HEK293 (cell line): ENCODE results near the gene CDC34.

Experiments
- CTCF ChIA-PET: fragments of 350-600 bp; formaldehyde crosslinking; extraction: SDS; loops from one replicate; lab custom pipeline; 2021; ENCODE audit warnings: antibody characterized with exemption; lab: Yijun Ruan, JAX
- POLR2A ChIA-PET: fragments of 300-600 bp; formaldehyde crosslinking; extraction: SDS; loops from one replicate; lab custom pipeline; 2020; ENCODE audit warnings: antibody characterized with exemption, inconsistent platforms; lab: Yijun Ruan, JAX
- H3K27ac ChIP-seq: fragments of 200-500 bp; sonication (Bioruptor generic); 2 replicates; pipeline ENCODE4 v1.5.1; 2014; ENCODE audit warnings: low read depth, low read length, control low read depth, inconsistent platforms; ENCODE audit errors: extremely low read depth
- H3K36me3 ChIP-seq, 2 experiments: fragments of 200-500 bp in 1 of 2; sonication (Bioruptor generic) in 1 of 2; 1 replicate in 1 of 2; 2 replicates in 1 of 2; pipeline ENCODE4 v1.5.1; 2014 to 2017; ENCODE audit warnings: inconsistent platforms in 2 of 2, low read length in 2 of 2; ENCODE audit not compliant: control insufficient read depth in 2 of 2, insufficient read depth in 1 of 2
- H3K4me1 ChIP-seq: fragments of 200-500 bp; sonication (Bioruptor generic); 2 replicates; pipeline ENCODE4 v1.5.1; 2014; ENCODE audit warnings: mild to moderate bottlenecking, low read length, inconsistent platforms; ENCODE audit not compliant: control insufficient read depth, insufficient read depth
- H3K4me3 ChIP-seq: 2 replicates; pipeline ENCODE4 v1.5.1; 2011; ENCODE audit warnings: low read depth, mild to moderate bottlenecking, control low read depth, low read length, moderate library complexity
- H3K9me3 ChIP-seq: fragments of 200-500 bp; sonication (Bioruptor generic); 2 replicates; pipeline ENCODE4 v1.5.1; 2014; ENCODE audit warnings: low read depth, low read length, inconsistent platforms; ENCODE audit not compliant: control insufficient read depth, insufficient read depth
- BCL11A ChIP-seq: fragments of 450-650 bp; formaldehyde crosslinking; IDR thresholded peaks from 2 replicates; pipeline ENCODE4 v1.5.1; 2016; ENCODE audit warnings: low read depth, missing biosample characterization, missing genetic modification characterization
- KLF16 ChIP-seq: fragments of 450-650 bp; formaldehyde crosslinking; IDR thresholded peaks from 2 replicates; pipeline ENCODE4 v1.5.1; 2017; ENCODE audit warnings: missing biosample characterization, missing genetic modification characterization
- SETDB1 ChIP-seq: IDR thresholded peaks from one replicate; pipeline ENCODE4 v1.6.1; 2017; ENCODE audit warnings: mild to moderate bottlenecking, low read length, moderate library complexity, mixed read lengths; ENCODE audit not compliant: insufficient read length
- ZIC2 ChIP-seq: fragments of 450-650 bp; formaldehyde crosslinking; IDR thresholded peaks from 2 replicates; pipeline ENCODE4 v1.5.1; 2016; ENCODE audit warnings: missing biosample characterization, missing genetic modification characterization
- ZNF175 ChIP-seq: fragments of 450-650 bp; formaldehyde crosslinking; IDR thresholded peaks from 2 replicates; pipeline ENCODE4 v1.5.1; 2016; ENCODE audit warnings: missing biosample characterization, missing genetic modification characterization
- ZNF221 ChIP-seq: fragments of 450-650 bp; formaldehyde crosslinking; IDR thresholded peaks from 2 replicates; pipeline ENCODE4 v1.5.1; 2017; ENCODE audit warnings: missing biosample characterization, missing genetic modification characterization, borderline replicate concordance
- ZNF266 ChIP-seq: fragments of 450-650 bp; formaldehyde crosslinking; IDR thresholded peaks from 2 replicates; pipeline ENCODE4 v1.5.1; 2016; ENCODE audit warnings: missing biosample characterization, missing genetic modification characterization, low read depth
- ZNF292 ChIP-seq: fragments of 450-650 bp; formaldehyde crosslinking; IDR thresholded peaks from 2 replicates; pipeline ENCODE4 v1.5.1; 2016; ENCODE audit warnings: low read depth, missing biosample characterization, missing genetic modification characterization, borderline replicate concordance
- ZNF311 ChIP-seq: fragments of 450-650 bp; formaldehyde crosslinking; IDR thresholded peaks from 2 replicates; pipeline ENCODE4 v1.5.1; 2017; ENCODE audit warnings: missing biosample characterization, missing genetic modification characterization, borderline replicate concordance
- ZNF433 ChIP-seq: fragments of 450-650 bp; formaldehyde crosslinking; IDR thresholded peaks from 2 replicates; pipeline ENCODE4 v1.5.1; 2016; ENCODE audit warnings: missing biosample characterization, missing genetic modification characterization, low read depth
- ZNF580 ChIP-seq: fragments of 450-650 bp; formaldehyde crosslinking; IDR thresholded peaks from 2 replicates; pipeline ENCODE4 v1.5.1; 2016; ENCODE audit warnings: missing biosample characterization, missing genetic modification characterization
- ZNF621 ChIP-seq: fragments of 450-650 bp; formaldehyde crosslinking; IDR thresholded peaks from 2 replicates; pipeline ENCODE4 v1.5.1; 2017; ENCODE audit warnings: missing biosample characterization, missing genetic modification characterization
- ZNF629 ChIP-seq: fragments of 450-650 bp; formaldehyde crosslinking; IDR thresholded peaks from 2 replicates; pipeline ENCODE4 v1.5.1; 2017; ENCODE audit warnings: missing biosample characterization, missing genetic modification characterization
- ZNF704 ChIP-seq: fragments of 450-650 bp; formaldehyde crosslinking; IDR thresholded peaks from 2 replicates; pipeline ENCODE4 v1.5.1; 2016; ENCODE audit warnings: missing biosample characterization, missing genetic modification characterization
- ZNF792 ChIP-seq: fragments of 450-650 bp; formaldehyde crosslinking; IDR thresholded peaks from 2 replicates; pipeline ENCODE4 v1.5.1; 2016; ENCODE audit warnings: missing biosample characterization, missing genetic modification characterization
- TF ChIP-seq, protein P1 (sequence below): fragments of 450-650 bp; formaldehyde crosslinking; IDR thresholded peaks from 2 replicates; pipeline ENCODE4 v1.5.1; 2016; ENCODE audit warnings: missing biosample characterization, missing genetic modification characterization
- TF ChIP-seq, protein P2 (sequence below): fragments of 450-650 bp; formaldehyde crosslinking; IDR thresholded peaks from 2 replicates; pipeline ENCODE4 v1.5.1; 2016; ENCODE audit warnings: missing biosample characterization, missing genetic modification characterization

Gene CDC34

DNA sequence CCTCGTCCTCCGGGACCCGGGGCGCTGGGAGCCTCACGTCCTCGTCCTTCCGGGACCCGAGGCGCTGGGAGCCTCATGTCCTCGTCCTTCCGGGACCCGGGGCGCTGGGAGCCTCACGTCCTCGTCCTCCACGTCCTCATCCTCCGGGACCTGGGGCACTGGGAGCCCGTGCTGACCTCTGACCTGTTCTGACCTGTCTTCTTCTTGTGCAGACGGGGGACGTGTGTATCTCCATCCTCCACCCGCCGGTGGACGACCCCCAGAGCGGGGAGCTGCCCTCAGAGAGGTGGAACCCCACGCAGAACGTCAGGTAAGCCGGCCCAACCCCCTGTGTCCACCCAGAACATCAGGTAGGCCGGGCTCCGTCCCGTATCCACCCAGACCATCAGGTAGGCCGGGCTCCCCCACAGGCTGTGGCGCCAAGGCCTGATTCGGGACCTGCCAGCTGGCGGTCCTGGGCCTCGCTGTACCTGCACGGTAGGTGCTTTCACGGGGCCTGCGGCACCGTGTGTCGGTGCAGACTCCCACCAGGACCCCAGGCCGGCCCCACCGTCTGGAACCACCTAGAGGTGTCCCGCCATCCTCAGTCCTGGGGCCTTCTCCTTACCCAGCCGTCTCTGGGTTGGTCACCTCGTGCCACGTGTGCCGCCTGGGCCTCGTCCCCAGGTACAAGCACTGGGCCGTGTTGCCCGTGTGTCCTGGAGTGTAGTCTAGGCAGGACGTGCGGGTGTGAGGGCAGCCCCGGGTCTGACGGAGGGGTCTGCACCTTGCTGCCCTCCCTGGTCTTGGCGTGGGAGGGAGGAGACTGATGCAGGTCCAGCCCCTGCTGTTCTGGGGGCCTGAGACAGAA, 4.7 kb downstream of the CDC34 start (continued):
- TF ChIP-seq, protein P1, sequence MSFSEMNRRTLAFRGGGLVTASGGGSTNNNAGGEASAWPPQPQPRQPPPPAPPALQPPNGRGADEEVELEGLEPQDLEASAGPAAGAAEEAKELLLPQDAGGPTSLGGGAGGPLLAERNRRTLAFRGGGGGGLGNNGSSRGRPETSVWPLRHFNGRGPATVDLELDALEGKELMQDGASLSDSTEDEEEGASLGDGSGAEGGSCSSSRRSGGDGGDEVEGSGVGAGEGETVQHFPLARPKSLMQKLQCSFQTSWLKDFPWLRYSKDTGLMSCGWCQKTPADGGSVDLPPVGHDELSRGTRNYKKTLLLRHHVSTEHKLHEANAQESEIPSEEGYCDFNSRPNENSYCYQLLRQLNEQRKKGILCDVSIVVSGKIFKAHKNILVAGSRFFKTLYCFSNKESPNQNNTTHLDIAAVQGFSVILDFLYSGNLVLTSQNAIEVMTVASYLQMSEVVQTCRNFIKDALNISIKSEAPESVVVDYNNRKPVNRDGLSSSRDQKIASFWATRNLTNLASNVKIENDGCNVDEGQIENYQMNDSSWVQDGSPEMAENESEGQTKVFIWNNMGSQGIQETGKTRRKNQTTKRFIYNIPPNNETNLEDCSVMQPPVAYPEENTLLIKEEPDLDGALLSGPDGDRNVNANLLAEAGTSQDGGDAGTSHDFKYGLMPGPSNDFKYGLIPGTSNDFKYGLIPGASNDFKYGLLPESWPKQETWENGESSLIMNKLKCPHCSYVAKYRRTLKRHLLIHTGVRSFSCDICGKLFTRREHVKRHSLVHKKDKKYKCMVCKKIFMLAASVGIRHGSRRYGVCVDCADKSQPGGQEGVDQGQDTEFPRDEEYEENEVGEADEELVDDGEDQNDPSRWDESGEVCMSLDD = no peak
- TF ChIP-seq ZNF221 (tag by site-specific recombination) (no peak), SETDB1 (no peak), BCL11A (no peak)

- H3K36me3 ChIP-seq = peaks cover 6 to 53% of the 10 kb centered on the region in 2 experiments; a peak in 2 of 3 replicates
- H3K4me3 ChIP-seq = no peak overlapping the region
- CTCF ChIA-PET = no interaction called here
- POLR2A ChIA-PET = no interaction called here
- no peak for TF ChIP-seq ZNF792
- TF ChIP-seq ZNF704 (tag by site-specific recombination) = no peak
- no peak for TF ChIP-seq KLF16 (tag by site-specific recombination)
- no peak for TF ChIP-seq ZNF580 (tag by site-specific recombination)
- TF ChIP-seq, protein P2, sequence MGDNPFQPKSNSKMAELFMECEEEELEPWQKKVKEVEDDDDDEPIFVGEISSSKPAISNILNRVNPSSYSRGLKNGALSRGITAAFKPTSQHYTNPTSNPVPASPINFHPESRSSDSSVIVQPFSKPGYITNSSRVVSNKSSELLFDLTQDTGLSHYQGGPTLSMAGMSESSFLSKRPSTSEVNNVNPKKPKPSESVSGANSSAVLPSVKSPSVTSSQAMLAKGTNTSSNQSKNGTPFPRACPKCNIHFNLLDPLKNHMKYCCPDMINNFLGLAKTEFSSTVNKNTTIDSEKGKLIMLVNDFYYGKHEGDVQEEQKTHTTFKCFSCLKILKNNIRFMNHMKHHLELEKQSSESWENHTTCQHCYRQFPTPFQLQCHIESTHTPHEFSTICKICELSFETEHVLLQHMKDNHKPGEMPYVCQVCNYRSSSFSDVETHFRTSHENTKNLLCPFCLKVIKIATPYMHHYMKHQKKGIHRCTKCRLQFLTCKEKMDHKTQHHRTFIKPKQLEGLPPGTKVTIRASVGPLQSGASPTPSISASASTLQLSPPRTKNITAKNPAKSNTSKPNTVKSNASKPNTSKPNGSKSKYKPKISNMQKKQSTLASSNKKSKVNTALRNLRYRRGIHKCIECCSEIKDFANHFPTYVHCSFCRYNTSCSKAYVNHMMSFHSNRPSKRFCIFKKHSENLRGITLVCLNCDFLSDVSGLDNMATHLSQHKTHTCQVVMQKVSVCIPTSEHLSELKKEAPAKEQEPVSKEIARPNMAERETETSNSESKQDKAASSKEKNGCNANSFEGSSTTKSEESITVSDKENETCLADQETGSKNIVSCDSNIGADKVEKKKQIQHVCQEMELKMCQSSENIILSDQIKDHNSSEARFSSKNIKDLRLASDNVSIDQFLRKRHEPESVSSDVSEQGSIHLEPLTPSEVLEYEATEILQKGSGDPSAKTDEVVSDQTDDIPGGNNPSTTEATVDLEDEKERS (tag by site-specific recombination) = no peak
- no peak for TF ChIP-seq ZNF621
- no peaks in the 10 kb centered on the region for H3K9me3 ChIP-seq
- peaks cover 7% of the 10 kb centered on the region for H3K4me1 ChIP-seq
- H3K27ac ChIP-seq = no peak overlapping the region
These were observed 5.4 kb downstream of the CDC34 start for GRCh38 chr19:536881-537404.

- ChIA-PET POLR2A (interaction anchor here (0.5 kb wide), 1 partner anchor 33 kb away, joined by 8 read pairs; no protein-coding TSS in a partner anchor), CTCF (interaction anchor here (0.7 to 1.3 kb wide), 2 partner anchors 28 to 29 kb away, joined by 3 read pairs; no protein-coding TSS in a partner anchor)
- Histone ChIP-seq H3K9me3 (no peaks in the 10 kb centered on the region), H3K4me1 (peaks cover under 1% of the 10 kb centered on the region; the same call in 1 of the 2 replicates), H3K36me3 (peaks cover 6 to 61% of the 10 kb centered on the region in 2 experiments; a peak in 2 of 3 replicates), H3K27ac (no peak overlapping the region), H3K4me3 (no peak overlapping the region)
- TF ChIP-seq ZNF311 (tag by site-specific recombination) = no peak
- TF ChIP-seq ZNF629 (tag by site-specific recombination) = no peak
- TF ChIP-seq ZNF266 (tag by site-specific recombination) = no peak
- TF ChIP-seq ZNF433 (tag by site-specific recombination) = no peak
- TF ChIP-seq ZIC2 = no peak
- TF ChIP-seq ZNF175 (tag by site-specific recombination) = no peak
- TF ChIP-seq ZNF292 (tag by site-specific recombination) = no peak
These were observed 7.3 kb downstream of the CDC34 start for GRCh38 chr19:538641-539428.
